Epithelial cell of proximal tubule (primary cell): Measurements from ENCODE around the gene TMUB1. TPM values are rescaled to one million over a fixed set of nuclear protein-coding genes. Genes with fewer than 3 reads are reported as not detected.

Source experiments
- DNase-seq: peaks from one replicate; pipeline ENCODE4 v3.0.0-alpha.2; 2011; ENCODE audit warnings: low read depth
- H3K4me3 ChIP-seq: 2 replicates; pipeline ENCODE4 v1.5.1; 2011; ENCODE audit warnings: low read depth, mild to moderate bottlenecking, low read length
- CTCF ChIP-seq: conservative IDR thresholded peaks from 2 replicates; pipeline ENCODE4 v1.5.1; 2012; ENCODE audit warnings: low read depth, mild to moderate bottlenecking, low read length
- total RNA-seq: library from RNA; depleted of rRNA; stranded (reverse); fragments of >200 nt; gene quantifications from 2 replicates; pipeline ENCODE4 v1.2.3, GENCODE V29; 2015

The TMUB1 gene
- total RNA-seq, 1 donor from 2014 or later = 73.7 TPM

DNA sequence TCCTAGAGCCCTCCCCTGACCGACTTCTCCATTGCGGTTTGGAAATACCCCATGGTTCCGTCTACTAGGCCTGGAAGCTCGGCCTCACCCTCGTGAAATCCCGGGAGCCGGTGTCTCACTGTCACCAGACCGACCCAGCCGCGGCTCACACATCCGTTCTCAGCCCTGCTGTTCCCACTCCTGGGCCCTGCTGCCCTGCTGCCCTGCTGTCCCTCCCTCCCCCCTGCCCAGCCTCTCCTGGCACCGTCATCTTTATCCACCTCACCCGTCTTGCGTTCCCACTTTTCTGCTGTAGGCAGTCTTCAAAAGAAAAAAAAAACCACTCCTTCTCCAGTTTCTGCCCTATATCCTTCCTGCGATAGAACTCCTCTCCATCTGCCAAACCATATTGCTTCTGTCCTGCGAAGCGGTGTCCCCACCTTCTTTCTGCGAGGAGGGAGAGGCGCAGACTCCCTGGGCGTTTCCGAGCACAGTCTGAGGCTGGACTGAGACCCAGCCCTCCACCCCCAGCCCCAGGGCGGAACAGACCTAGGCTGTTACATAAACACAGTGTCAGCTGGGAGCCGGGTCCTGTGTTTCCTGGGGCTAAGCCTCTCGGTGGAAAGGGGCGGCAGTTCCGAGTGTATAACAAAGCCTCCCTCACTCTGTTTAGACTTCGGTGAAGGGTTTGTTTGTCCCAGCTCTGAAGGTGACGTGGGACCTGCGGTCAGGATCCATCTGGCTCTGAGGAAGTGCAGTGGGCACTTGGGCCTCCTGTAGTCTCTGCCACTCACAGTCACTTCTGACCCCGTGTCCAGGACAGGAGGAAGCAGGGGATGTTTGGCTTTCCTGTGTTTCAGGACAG is 5.8 kb upstream of the TMUB1 start:
- DNase-seq = no peak
- no peak for TF ChIP-seq CTCF
- peak overlapping the region; percentile 91 for H3K4me3 ChIP-seq

DNA sequence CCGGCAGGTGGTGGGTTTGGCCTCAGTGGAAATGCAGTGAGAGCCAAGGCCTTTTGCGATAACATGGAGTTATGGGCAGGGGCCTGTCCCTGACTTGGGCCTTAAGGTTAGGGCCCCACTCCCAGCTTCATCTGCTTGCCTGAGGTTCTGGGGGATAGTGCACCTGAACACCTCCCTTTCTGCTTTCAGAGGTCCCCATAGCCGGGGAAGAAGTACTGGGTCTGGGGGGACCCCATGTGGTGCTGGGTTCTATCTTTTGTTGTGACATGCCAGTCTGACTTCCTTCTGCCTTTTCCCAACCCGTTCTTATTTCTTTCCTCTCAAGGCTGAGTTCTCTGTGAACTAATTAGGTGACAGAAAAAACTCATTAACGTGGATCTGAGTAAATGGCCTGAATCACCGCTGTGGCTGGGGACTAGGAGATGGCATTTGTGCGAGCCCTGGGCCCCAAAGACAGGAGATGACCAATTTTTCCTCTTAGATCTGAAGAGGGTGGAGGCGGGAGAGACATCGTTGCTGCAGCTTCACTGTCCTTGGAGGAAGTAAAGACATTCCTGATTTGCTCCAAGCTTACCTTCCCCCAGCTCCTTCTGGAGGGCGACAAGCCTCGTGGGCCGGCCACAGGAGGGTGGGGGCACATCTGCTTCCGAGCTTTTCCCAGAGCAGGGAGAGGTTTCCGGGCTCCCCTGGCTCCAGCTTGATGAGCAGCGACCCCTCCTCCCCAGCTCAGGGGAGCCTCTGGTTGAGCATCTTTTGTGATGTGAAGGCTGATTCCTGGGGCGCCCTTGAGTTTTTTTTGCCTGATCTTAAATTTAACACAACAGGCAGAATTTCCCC is 4.9 kb upstream of the TMUB1 start:
- TF ChIP-seq CTCF = no peak
- H3K4me3 ChIP-seq = peak overlapping the region; percentile 91
- no peak for DNase-seq

- no peak for DNase-seq
- TF ChIP-seq CTCF = peak; percentile 37
- H3K4me3 ChIP-seq = peak overlapping the region; percentile 91
Measured at GRCh38 chr7:151087245-151088018, 4.1 kb upstream of the TMUB1 start.

- peak overlapping the region; percentile 91 for H3K4me3 ChIP-seq
- no peak for TF ChIP-seq CTCF
- DNase-seq = no peak
Measured at GRCh38 chr7:151086802-151087244, 3.5 kb upstream of the TMUB1 start.

DNA sequence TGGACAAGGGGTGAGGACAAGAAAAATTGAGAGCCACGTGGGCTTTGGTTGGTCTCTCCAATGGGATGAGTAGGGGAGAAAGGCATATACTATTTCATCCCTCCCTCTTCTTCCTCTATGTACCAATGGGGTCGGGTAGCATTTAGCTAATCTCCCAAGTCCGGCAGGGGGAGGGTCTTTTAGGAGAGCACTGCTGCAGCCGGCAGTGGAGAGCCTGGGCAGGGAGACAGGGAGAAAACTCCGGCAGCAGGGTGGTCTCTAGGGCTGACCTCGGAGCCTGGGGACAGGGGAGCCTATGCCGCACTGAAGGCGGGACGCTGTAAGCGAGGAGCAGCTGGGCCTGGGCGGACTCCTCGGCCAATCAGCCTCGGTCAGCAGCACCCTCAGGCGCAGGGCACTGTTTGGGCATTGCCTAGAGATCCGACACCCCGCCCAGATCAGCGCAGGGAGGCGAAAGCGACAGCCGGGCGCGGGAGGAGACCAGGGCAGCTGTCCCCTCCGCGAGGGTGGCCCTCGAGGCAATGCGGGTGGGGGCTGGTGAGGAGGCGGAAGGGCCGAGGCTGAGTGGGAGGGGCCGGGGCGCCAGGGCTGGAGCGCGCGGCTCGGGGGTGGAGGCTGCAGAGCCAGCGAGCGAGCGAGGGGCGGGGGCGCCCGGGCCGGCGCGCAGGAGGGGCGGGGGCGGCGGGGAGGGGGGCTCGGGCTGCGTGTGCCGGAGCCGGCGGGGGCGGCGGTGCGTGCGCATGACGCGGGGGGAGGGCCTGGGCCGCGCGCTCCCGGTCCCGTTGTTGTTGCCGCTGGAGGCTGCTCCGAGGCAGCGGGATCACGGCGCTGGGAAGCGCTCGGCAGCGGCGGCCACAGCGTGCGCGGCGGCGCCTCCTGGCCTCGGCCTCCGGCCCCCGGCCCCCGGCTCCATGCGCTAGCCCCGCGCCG is 2.7 kb upstream of the TMUB1 start, which contains the start of gene AGAP3:
Gene AGAP3 (plus strand): TSS at position 785 of the 930 bp plus-strand sequence. CDS start 267 bp downstream, outside the sequence.
- TF ChIP-seq CTCF = no peak
- peak within 1 kb of the TSS; percentile 91 for H3K4me3 ChIP-seq
- DNase-seq = no peak

DNA sequence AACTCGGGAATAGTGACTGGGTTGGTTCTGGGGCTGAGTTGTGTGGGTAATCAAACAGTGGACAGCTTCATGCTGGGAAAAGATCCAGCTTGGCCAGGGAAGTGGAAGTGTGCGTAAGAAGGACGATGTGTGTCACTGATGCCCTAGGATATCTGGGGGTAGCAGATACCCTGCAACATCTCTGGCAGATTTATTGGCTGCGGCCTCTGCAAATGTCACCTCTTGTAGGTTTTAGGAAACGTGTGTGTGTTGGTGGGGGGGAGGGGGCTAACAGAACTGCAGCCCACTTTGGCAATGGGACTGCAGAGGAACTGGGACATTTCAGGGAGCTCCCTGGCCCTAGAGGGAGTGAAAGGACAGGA is 2.0 kb upstream of the TMUB1 start:
- TF ChIP-seq CTCF = no peak
- DNase-seq = no peak
- H3K4me3 ChIP-seq = peak overlapping the region; percentile 61
